Amygdala (tissue), 56 donors: ENCODE measurements around the gene SH3YL1.

ENCODE experiments used
- DNase-seq, 56 donors: peaks; one replicate each; lab custom pipeline; 2025; lab: John Stamatoyannopoulos, UW

The SH3YL1 gene, protein sequence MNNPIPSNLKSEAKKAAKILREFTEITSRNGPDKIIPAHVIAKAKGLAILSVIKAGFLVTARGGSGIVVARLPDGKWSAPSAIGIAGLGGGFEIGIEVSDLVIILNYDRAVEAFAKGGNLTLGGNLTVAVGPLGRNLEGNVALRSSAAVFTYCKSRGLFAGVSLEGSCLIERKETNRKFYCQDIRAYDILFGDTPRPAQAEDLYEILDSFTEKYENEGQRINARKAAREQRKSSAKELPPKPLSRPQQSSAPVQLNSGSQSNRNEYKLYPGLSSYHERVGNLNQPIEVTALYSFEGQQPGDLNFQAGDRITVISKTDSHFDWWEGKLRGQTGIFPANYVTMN

GRCh38 chr2:263774-264492 is at the start of gene SH3YL1:
Gene SH3YL1 (minus strand): TSS chr2:264032. CDS start chr2:263984, 48 bp downstream.
- DNase-seq = peak in 1 of 56 donors; percentile 14

DNA sequence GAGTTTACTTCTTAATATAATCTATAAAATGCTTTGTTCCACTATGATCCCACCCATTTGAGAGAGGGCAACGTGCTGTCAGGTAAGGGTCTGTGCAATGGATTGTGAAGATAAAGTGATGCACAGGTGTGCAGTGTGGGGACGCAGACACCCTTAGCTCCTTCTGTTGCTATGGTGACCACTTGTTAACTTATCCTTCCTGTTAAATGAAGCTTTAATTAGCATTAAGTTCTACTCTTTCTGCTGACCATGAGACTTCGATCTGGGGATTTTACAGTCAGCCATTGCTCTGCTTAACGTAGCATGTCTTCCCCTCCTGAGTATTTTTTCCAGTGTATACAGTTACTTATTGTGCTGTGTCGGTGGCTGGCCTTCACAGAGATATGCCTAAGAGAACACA is 47.2 kb upstream of the SH3YL1 start:
- DNase-seq = no peak

GRCh38 chr2:309954-310510 is 46.2 kb upstream of the SH3YL1 start:
- DNase-seq = no peak

GRCh38 chr2:309148-309953 is 45.5 kb upstream of the SH3YL1 start:
- DNase-seq = no peak

GRCh38 chr2:305366-305765 is 41.5 kb upstream of the SH3YL1 start:
- DNase-seq = no peak

DNA sequence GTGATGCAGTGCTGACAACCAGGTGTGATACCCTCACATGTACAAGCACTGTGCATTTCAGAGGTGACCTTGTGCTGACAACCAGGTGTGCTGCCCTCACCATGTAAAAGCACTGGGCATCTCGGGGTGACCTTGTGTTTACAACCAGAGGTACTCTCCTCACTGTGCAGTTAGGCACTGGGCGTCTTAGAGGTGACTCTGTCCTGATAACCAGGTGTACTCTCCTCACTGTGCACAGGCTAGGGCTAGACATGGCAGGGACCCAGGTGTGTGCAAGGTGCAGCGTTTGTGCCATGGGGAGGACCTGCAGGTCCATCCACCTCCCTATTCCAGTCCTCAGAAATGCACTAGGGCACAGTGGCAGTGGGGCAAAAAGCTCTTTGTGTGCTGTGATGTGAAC is 32.5 kb upstream of the SH3YL1 start:
- no peak for DNase-seq

DNA sequence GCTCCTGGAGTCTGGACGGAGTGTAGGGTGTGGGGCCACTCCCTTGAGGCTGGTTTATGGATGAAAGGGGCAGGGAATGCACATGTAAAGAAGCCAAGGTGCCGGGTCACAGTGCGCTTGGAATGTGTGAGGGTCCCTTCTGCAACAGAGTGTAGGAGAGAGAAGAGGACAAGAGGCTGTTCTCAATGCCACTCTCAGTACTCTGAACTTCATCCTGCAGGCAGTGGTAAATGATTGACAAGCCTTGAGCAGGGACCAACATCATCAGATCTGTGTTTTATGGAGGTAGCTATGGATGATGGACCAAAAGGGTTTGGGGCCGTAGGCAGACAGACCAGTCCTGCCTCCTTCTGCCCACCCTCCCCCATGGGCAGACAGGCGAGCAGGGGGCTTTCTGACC is 31.3 kb upstream of the SH3YL1 start:
- no peak for DNase-seq

DNA sequence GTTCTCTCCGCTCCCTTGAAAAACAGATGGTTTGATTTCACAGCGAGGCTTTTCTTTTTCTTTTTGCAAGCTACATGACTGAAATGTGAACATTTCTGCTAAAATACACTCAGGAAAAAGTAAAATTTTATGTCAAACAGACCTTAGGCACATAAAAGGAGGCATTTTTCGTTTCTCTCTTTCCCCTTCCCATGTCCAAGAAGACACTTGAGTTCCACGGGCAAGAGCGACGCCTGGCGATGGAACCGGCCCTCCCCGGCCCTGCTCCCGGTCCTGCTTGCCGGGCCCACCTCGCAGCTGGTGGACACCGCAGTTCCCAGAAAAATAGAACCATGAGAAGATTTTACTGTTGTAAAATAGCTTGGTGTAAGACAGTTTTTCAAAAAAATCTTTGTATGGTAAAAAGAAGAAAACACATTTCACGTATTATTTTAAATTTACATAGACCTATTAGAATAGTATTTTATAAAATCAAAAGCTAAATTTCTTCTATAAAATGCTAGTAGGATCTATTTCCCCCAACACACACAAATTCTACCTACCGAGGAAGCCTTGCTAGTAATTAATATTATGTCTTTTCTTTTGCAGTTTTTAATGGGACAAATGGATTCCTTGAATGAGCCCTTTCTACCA is 26.4 kb upstream of the SH3YL1 start:
- DNase-seq = peak in 52 of 56 donors; percentile 11 to 86 (median 50)

GRCh38 chr2:289362-290089 is 25.7 kb upstream of the SH3YL1 start:
- DNase-seq = peak in 7 of 56 donors; percentile 6 to 59 (median 29)

- DNase-seq = peak in 1 of 56 donors; percentile 8
Measured at GRCh38 chr2:288758-289361, 25.0 kb upstream of the SH3YL1 start.

DNA sequence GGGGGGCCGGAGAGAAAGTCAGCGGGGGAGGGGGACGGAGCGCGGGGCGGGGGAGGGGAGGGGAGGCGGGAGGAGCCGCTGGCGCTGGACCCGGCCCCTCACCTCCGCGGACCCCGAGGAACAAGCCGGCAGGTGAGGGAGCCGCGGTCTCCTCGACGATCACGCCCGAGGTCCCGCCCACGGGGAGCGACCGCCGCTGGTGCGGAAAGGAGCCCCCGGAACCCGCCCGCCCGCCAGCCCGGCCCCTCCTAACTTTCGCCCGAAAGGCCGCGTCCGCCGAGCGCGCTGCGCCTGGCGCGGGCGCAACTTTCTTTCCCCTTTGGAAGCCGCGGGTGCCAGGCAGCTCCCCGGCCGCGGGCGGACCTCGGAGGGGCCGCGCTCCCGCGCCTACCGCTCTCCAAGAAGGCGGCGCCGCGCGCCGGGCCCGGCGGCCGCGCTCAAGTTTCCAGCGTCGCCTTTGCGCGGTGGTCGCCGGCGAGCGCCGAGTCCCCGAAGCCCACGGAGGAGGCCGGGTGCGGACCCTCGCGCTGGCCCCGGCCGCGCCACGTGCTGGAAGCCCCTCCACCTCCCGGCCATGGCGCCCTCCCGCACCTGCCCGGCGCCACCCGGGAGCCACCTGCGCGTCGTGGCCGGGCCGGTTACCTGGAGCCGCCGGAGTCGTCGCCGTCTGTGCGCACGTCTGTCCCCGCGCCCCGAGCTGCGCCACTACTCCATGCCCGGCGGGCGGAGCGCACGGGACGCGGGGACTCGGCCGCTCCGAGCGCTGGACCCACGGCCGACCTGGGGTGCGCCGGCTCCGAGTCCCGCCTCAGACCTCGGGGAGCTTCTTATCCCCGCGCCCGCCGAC is 24.3 kb upstream of the SH3YL1 start, which contains the start of gene ALKAL2:
Gene ALKAL2 (minus strand): TSS at position 181 of the 847 bp plus-strand sequence. CDS start 256 bp downstream, outside the sequence.
- DNase-seq = no peak

GRCh38 chr2:287471-287885 is 23.6 kb upstream of the SH3YL1 start:
- DNase-seq = peak in 1 of 56 donors; percentile 24

- DNase-seq = peak in 1 of 56 donors; percentile 7
Measured at GRCh38 chr2:286774-287392, 23.1 kb upstream of the SH3YL1 start.

GRCh38 chr2:286035-286434 is 22.2 kb upstream of the SH3YL1 start:
- DNase-seq = no peak

GRCh38 chr2:285531-285930 is 21.7 kb upstream of the SH3YL1 start:
- DNase-seq = no peak

DNA sequence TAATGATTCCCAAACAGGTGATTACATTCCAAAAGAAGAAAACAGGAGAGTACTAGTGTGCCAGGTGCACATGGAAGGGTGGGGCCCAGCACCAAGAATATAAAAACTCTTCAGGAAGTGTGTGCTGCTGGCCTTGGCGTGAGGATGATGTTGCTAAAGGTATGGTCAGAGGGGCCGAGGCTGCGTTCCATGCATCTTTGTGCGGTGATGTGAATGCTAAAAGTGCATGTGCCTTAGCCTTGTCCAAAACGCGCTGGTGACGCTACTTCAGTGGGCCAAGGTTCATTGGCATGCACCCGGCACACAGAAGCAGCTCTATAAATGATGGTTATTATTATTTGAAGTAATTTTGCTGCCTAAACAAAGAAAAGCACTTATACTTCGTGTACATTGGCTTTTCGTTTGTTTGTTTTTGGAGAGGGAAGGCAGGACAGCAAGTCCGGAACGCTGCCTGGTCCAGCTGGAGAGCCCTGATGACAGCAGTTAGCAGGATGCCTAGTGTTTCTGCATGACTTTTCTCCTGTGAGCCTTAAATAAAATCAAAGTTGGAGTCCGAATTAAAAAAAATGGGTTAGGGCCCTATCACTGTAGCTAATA is 21.2 kb upstream of the SH3YL1 start:
- DNase-seq = no peak
